Kidney capillary endothelial cell (primary cell): ENCODE results near the gene ARHGEF6.
"Not testable (repeated sequence)": the region's sequence is repeated elsewhere in the genome, so short reads cannot be mapped to it uniquely, and the experiment has no call there.

Experiments
- DNase-seq: peaks from one replicate; pipeline ENCODE4 v3.0.0-alpha.2; 2018; ENCODE audit warnings: low spot score

The ARHGEF6 gene

GRCh38 chrX:136783159-136783558, 2.4 kb upstream of the ARHGEF6 start:
- no peak for DNase-seq

GRCh38 chrX:136781180-136781797, 557 bp upstream of the ARHGEF6 start:
- DNase-seq = no peak

GRCh38 chrX:136780241-136780640, 491 bp downstream of the ARHGEF6 start:
- no peak for DNase-seq

GRCh38 chrX:136779346-136779781, 1.4 kb downstream of the ARHGEF6 start:
- DNase-seq = no peak

GRCh38 chrX:136778916-136779315, 1.8 kb downstream of the ARHGEF6 start:
- no peak for DNase-seq

GRCh38 chrX:136778020-136778419, 2.7 kb downstream of the ARHGEF6 start:
- DNase-seq = no peak

GRCh38 chrX:136773648-136774047, 7.1 kb downstream of the ARHGEF6 start:
- no peak for DNase-seq

GRCh38 chrX:136771869-136772268, 8.9 kb downstream of the ARHGEF6 start:
- not testable (repeated sequence) for DNase-seq

- DNase-seq = no peak
These were observed 12.2 kb downstream of the ARHGEF6 start for GRCh38 chrX:136768469-136769084.

- DNase-seq = peak; percentile 34
These were observed 13.4 kb downstream of the ARHGEF6 start for GRCh38 chrX:136767104-136767941.

- DNase-seq = no peak
These were observed 14.0 kb downstream of the ARHGEF6 start for GRCh38 chrX:136766785-136767103.

- DNase-seq = no peak
These were observed 14.8 kb downstream of the ARHGEF6 start for GRCh38 chrX:136765821-136766356.

GRCh38 chrX:136764206-136764605, 16.5 kb downstream of the ARHGEF6 start:
- DNase-seq = no peak

GRCh38 chrX:136762820-136763452, 17.8 kb downstream of the ARHGEF6 start:
- DNase-seq = no peak

GRCh38 chrX:136761421-136761820, 19.3 kb downstream of the ARHGEF6 start:
- no peak for DNase-seq

- DNase-seq = no peak
These were observed 20.8 kb downstream of the ARHGEF6 start for GRCh38 chrX:136759968-136760367.

GRCh38 chrX:136755411-136755810, 25.3 kb downstream of the ARHGEF6 start:
- DNase-seq = no peak

GRCh38 chrX:136754651-136755050, 26.1 kb downstream of the ARHGEF6 start:
- DNase-seq = no peak

GRCh38 chrX:136752796-136753195, 27.9 kb downstream of the ARHGEF6 start:
- DNase-seq = no peak

GRCh38 chrX:136752346-136752745, 28.4 kb downstream of the ARHGEF6 start:
- no peak for DNase-seq

- no peak for DNase-seq
These were observed 30.4 kb downstream of the ARHGEF6 start for GRCh38 chrX:136750364-136750763.
